Type B pancreatic cell (in vitro differentiated cells): ENCODE results near the gene CACNG8. TPM values are rescaled to one million over a fixed set of nuclear protein-coding genes. Genes with fewer than 3 reads are reported as not detected.

Source experiments
- DNase-seq: peaks from one replicate; pipeline ENCODE4 v3.0.0; 2021; ENCODE audit warnings: mixed read lengths; ENCODE audit not compliant: unreplicated experiment; ENCODE audit errors: extremely low spot score
- H3K27ac Mint-ChIP-seq: 2 replicates; pipeline ENCODE4 v1.8.0; 2021; ENCODE audit warnings: mild to moderate bottlenecking, mixed read lengths
- H3K27me3 Mint-ChIP-seq: 2 replicates; pipeline ENCODE4 v1.8.0; 2021; ENCODE audit warnings: mixed read lengths
- H3K36me3 Mint-ChIP-seq: 2 replicates; pipeline ENCODE4 v1.8.0; 2021; ENCODE audit warnings: mixed read lengths
- H3K4me1 Mint-ChIP-seq: one replicate; pipeline ENCODE4 v1.8.0; 2021; ENCODE audit warnings: mixed read lengths; ENCODE audit not compliant: unreplicated experiment
- H3K4me3 Mint-ChIP-seq: 2 replicates; pipeline ENCODE4 v1.8.0; 2021; ENCODE audit warnings: mild to moderate bottlenecking, mixed read lengths
- H3K9me3 Mint-ChIP-seq: 2 replicates; pipeline ENCODE4 v1.8.0; 2021; ENCODE audit warnings: mixed read lengths
- CTCF ChIP-seq: fragments of 200-600 bp; sonication (generic); conservative IDR thresholded peaks from 2 replicates; pipeline ENCODE4 v1.5.0; 2021; ENCODE audit warnings: antibody characterized with exemption, mild to moderate bottlenecking
- total RNA-seq: library from RNA; stranded (reverse); gene quantifications from 2 replicates; pipeline ENCODE4 v1.2.1, GENCODE V29; 2021; ENCODE audit warnings: low replicate concordance

CACNG8 gene
- total RNA-seq, 1 donor from 2014 or later: 0.97 TPM

- peaks cover 10% of the 10 kb centered on the region for H3K36me3 Mint-ChIP-seq
- no peak for DNase-seq
- peaks cover 25% of the 10 kb centered on the region for H3K4me1 Mint-ChIP-seq
- peak overlapping the region; percentile 83 for H3K4me3 Mint-ChIP-seq
- H3K27ac Mint-ChIP-seq: peak overlapping the region; percentile 34
- peaks cover 15% of the 10 kb centered on the region for H3K9me3 Mint-ChIP-seq
- no peak for TF ChIP-seq CTCF
- H3K27me3 Mint-ChIP-seq: peaks cover 64% of the 10 kb centered on the region
These were observed 15.4 kb downstream of the CACNG8 start for GRCh38 chr19:53977991-53978731.

GRCh38 chr19:53978975-53979801, 16.5 kb downstream of the CACNG8 start:
- Mint-ChIP-seq H3K4me1 (peaks cover 25% of the 10 kb centered on the region), H3K27me3 (peaks cover 60% of the 10 kb centered on the region), H3K9me3 (peaks cover 15% of the 10 kb centered on the region), H3K36me3 (peaks cover 10% of the 10 kb centered on the region), H3K27ac (no peak overlapping the region), H3K4me3 (peak overlapping the region; percentile 92)
- TF ChIP-seq CTCF: no peak
- DNase-seq: no peak

- Mint-ChIP-seq H3K4me3 (peak overlapping the region; percentile 92), H3K36me3 (peaks cover 10% of the 10 kb centered on the region), H3K27me3 (peaks cover 57% of the 10 kb centered on the region), H3K9me3 (peaks cover 15% of the 10 kb centered on the region), H3K4me1 (peaks cover 25% of the 10 kb centered on the region), H3K27ac (peak overlapping the region; percentile 83)
- TF ChIP-seq CTCF: no peak
- no peak for DNase-seq
These were observed 18.0 kb downstream of the CACNG8 start for GRCh38 chr19:53980539-53981375.

GRCh38 chr19:53981376-53981951, 18.7 kb downstream of the CACNG8 start:
- DNase-seq: no peak

More at GRCh38 chr19:53981376-53981951, 18.7 kb downstream of the CACNG8 start:
- Mint-ChIP-seq H3K4me3 (peak overlapping the region; percentile 92), H3K9me3 (peaks cover 15% of the 10 kb centered on the region), H3K27ac (no peak overlapping the region), H3K4me1 (peaks cover 25% of the 10 kb centered on the region), H3K27me3 (peaks cover 50% of the 10 kb centered on the region), H3K36me3 (peaks cover 10% of the 10 kb centered on the region)
- TF ChIP-seq CTCF: no peak
